ENCODE results near the gene MATN4.

GRCh38 chr20:45288860-45289259 is 19.2 kb downstream of the MATN4 start:
- no peak for TF ChIP-seq CTCF (conservative IDR thresholded peaks at IDR 0.05)
- no peak for TF ChIP-seq ZFX (IDR thresholded peaks at IDR 0.05)

All from C4-2B (cell line).